Inferior parietal cortex (tissue), 1 donor: ENCODE data around the gene C16orf87.

Experiments
- DNase-seq: peaks from one replicate; pipeline ENCODE4 v3.0.0-alpha.2; 2016; ENCODE audit errors: extremely low spot score

C16orf87 gene

DNA sequence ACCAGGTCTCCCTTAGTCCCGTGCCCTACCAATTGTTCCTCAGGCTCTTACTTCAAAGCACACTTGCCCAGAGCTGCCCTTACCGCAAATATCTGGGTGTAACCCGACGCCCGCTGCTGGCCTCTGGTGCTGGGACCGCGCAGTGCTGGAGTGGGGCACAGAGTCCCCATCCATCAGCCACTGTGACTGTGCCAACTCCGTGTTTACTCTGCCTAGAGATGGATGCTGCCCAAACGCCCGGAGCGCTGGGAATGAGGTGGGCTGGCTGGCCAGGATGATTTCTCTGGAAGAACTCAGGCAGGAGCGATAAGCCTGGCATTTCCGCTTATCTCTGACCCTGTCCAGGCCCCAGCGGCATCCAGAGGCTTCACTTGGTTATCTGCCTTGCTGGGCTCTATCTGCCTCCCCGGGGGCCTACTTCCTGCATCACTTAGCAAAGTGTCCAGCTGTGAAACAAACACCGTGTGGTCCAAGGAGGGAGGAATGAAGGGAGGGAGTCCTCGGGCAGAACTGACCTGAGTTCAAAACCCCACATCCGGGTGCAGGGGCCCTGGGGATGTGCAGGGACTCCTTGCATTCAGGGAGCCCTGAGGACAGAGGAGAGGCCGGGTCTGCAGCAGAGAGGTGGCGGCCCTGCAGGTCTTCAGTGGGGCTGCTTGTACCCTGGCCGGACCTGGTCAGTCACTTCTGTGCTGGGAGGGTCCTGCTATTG is 73.5 kb downstream of the C16orf87 start:
- no peak for DNase-seq

DNA sequence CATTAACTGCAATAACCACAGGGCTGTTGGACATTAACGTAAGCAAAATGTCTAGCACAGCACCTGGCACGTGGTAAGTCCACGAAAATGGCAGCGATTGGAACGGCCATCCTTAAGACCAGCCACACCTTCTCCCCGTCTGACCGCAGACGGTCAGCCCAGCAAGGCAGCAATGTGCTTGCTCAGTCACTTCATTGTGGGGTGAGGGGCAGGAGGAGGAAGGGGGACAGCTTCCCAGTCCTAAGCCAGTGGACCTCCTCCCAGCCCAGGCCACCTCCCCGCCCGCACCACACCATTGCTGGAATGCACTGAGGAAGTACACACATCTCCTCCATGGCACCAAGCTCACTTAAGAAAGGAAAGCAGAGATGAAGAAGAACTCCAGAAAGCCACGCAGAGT is 74.2 kb downstream of the C16orf87 start:
- no peak for DNase-seq

- no peak for DNase-seq
Observed at GRCh38 chr16:46753015-46753414, 78.0 kb downstream of the C16orf87 start.

- DNase-seq, result no peak
Observed at GRCh38 chr16:46751381-46751780, 79.6 kb downstream of the C16orf87 start.

DNA sequence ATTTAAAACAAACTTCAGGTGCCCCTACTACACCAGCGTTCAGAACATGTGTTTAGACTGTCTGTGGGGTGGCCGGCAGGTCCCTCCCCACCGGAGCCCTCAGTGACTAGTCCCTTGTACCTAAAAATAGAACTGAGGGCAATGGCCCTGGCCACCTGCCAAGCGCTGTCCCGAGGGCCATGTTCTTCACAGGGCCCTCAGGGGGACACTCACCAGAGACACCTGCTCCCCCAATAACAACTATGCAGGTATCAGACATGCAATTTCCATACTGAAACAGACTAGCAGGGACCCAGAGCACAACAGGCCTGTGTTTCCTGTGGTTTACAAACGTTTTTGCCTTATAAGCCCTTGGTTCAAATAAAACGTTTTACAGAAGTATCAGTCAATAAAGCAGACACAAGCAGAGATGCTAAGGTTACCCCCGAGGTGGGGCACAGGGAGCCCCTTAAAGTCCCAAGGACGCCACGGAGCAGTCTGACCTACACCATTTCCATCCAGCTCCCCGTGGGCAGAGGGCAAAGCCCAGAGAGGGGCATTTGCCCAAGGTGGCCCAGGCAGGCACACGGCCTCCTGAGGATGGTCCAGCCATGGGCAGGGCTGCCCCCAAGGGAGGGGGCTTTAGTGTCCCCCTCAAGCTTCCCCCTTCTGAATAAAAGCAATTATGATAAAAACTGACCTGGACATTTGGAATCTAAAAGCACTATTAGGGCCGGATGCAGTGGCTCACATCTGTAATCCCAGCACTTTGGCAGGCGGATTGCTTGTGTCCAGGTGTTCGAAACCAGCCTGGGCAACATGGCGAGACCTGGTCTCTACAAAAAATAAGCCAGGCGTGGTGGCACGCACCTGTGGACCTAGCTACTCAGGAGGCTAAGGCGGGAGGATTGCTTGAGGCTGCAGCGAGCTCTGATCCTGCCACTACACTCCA is 81.9 kb downstream of the C16orf87 start:
- DNase-seq, result no peak

DNA sequence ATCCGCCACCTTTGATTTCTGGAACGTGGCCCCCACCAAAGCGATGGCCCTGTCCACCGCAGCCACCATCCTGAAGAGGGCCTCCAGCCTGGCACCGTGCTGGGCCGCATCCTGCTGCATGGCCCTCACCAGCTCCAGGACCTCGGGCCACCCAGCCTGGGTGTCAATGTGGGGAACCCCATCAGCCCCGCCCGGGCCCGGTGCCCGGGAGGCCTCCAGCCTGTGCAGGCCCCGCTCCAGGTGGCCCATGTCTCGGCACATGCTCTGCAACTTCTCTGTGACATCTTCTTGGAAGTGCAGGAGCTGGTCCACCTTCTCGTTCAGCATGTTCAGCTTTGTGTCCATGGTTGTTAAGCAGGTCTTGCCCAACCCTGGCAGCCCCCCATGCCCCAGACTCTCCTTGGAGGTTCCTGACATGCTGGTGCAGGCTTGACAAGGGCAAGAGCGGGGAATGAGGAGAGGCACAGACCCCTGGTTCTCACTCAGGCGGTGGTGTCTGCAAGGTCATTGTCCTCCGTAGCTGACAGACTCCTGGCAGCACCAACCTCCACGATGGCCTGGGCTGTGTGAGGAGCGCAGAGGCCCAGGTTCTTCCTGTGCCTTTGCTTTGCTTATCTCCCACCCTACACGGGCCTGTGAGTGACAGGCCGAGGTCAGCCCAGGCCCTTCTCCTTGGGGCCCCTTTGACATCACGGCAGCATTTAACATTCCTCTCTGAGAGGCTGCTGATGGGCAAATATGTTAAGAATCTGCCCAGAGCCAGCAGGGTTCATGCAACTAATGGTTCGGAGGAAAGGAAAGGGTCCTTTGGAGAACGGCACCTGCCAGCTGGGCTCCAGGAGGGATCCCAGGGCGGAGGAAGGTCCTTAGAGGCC is 83.0 kb downstream of the C16orf87 start, which contains the start of gene MYLK3:
Gene MYLK3, minus strand, starts transcription at position 568 of the 875 bp plus-strand sequence. Its CDS starts 151 bp downstream, at position 417.
- DNase-seq, result no peak

DNA sequence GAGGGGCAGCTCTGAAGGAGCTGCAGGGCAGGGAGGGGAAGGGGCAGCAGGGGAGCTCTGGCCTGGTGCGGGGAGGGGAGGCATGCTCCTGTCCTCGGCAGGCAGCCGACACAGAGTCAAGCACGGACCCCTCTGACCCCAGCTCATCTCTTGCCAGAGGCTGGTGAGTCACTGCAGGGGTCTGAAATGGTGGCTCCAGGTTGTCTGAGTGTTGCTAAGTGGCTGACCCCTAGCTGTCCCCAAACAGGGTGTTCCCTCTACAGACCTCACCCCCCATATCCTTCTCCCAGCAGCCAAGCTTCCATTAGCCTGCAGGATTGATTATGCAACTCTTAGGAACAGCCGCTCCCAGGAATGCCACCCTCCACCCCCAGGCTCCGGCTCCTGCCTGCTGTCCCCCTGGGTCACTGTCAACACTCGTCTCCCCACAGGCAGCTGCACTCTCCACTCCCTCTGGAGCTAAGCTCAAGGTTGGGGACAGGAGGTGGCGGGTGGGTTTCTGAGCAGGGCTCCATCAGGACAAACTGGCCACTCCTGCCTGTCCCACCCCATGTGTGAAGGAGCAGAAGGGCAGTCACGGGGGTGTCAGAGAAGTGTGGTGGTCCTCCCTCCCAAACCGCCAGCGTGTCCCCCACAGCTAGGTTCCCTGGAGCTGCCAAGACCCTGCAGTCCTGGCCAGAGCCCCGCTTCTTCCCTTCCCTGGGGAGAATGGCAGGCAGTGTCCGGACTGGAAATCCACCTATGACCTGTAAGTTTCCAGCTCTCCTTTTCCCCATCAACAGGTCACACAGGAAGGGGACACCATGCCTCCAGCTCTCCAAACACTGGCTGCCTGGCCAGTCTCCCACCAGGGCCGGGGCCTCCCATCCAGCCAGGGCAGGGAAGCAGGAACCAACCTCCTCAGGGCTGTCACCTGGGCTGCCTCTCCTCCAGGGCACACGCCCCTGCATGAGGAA is 83.9 kb downstream of the C16orf87 start:
- no peak for DNase-seq
